ENCODE data around the gene CTRB1. TPM values are rescaled to one million over a fixed set of nuclear protein-coding genes. Genes with fewer than 3 reads are reported as not detected.

CTRB1 gene
- total RNA-seq, 2 donors from 2014 or later: 19.1 TPM; not detected in 1

- TF ChIP-seq CTCF (IDR thresholded peaks at IDR 0.05): no peak
- Histone ChIP-seq H3K9ac (ENCODE audit: low read depth in 2 of 2, low read length in 2 of 2) (no peak overlapping the region), H3K27me3 (no peaks in the 10 kb centered on the region), H3K4me1 (no peaks in the 10 kb centered on the region), H3K27ac (no peak overlapping the region), H3K4me3 (no peak overlapping the region), H3K36me3 (no peaks in the 10 kb centered on the region), H3K9me3 (peaks cover 4% of the 10 kb centered on the region)
- intact Hi-C loops (cut with DNase I): no loop called here
- no peak for DNase-seq
These were observed 39.6 kb upstream of the CTRB1 start for GRCh38 chr16:75179208-75179607.

- H3K4me3 ChIP-seq: no peak overlapping the region
- intact Hi-C loops (cut with DNase I): no loop called here
- H3K4me1 ChIP-seq: no peaks in the 10 kb centered on the region
- H3K27me3 ChIP-seq: no peaks in the 10 kb centered on the region
- no peak overlapping the region for H3K27ac ChIP-seq
- TF ChIP-seq CTCF (IDR thresholded peaks at IDR 0.05): no peak
- H3K9ac ChIP-seq (ENCODE audit: low read depth in 2 of 2, low read length in 2 of 2): no peak overlapping the region
- H3K36me3 ChIP-seq: no peaks in the 10 kb centered on the region
- no peak for DNase-seq
- peaks cover 4% of the 10 kb centered on the region for H3K9me3 ChIP-seq
These were observed 37.2 kb upstream of the CTRB1 start for GRCh38 chr16:75181630-75182029.

- intact Hi-C loops (cut with DNase I): no loop called here
- no peak overlapping the region for H3K9ac ChIP-seq (ENCODE audit: low read depth in 2 of 2, low read length in 2 of 2)
- H3K4me3 ChIP-seq: no peak overlapping the region
- H3K27me3 ChIP-seq: no peaks in the 10 kb centered on the region
- H3K27ac ChIP-seq: no peak overlapping the region
- no peaks in the 10 kb centered on the region for H3K36me3 ChIP-seq
- no peaks in the 10 kb centered on the region for H3K4me1 ChIP-seq
- H3K9me3 ChIP-seq: no peaks in the 10 kb centered on the region
- DNase-seq: no peak
- TF ChIP-seq CTCF (IDR thresholded peaks at IDR 0.05): no peak
These were observed 29.8 kb upstream of the CTRB1 start for GRCh38 chr16:75188832-75189477.

GRCh38 chr16:75189638-75190245 lies 29.0 kb upstream of the CTRB1 start:
- intact Hi-C loops (cut with DNase I): loop anchor here (10.0 kb wide), 1 partner anchor 195 kb away; no protein-coding TSS in a partner anchor
- no peak for TF ChIP-seq CTCF (IDR thresholded peaks at IDR 0.05)
- Histone ChIP-seq H3K27ac (no peak overlapping the region), H3K9ac (ENCODE audit: low read depth in 2 of 2, low read length in 2 of 2) (no peak overlapping the region), H3K9me3 (no peaks in the 10 kb centered on the region), H3K27me3 (no peaks in the 10 kb centered on the region), H3K4me3 (no peak overlapping the region), H3K36me3 (no peaks in the 10 kb centered on the region), H3K4me1 (no peaks in the 10 kb centered on the region)
- no peak for DNase-seq

- Histone ChIP-seq H3K27me3 (no peaks in the 10 kb centered on the region), H3K4me1 (no peaks in the 10 kb centered on the region), H3K9me3 (no peaks in the 10 kb centered on the region), H3K9ac (ENCODE audit: low read depth in 2 of 2, low read length in 2 of 2) (no peak overlapping the region), H3K36me3 (no peaks in the 10 kb centered on the region), H3K27ac (no peak overlapping the region), H3K4me3 (no peak overlapping the region)
- intact Hi-C loops (cut with DNase I): loop anchor here (10.0 kb wide), 1 partner anchor 192 kb away; no protein-coding TSS in a partner anchor
- no peak for TF ChIP-seq CTCF (IDR thresholded peaks at IDR 0.05)
- no peak for DNase-seq
These were observed 26.1 kb upstream of the CTRB1 start for GRCh38 chr16:75192606-75193264.

Data from colonic mucosa (tissue), 4 donors.